GM12892 (cell line): ENCODE results near the gene SERTAD3.

Experiments
- DNase-seq: peaks from one replicate; pipeline ENCODE4 v3.0.0; 2011; ENCODE audit not compliant: insufficient read length
- FAIRE-seq: peaks from 2 replicates; lab custom pipeline; 2011; peaks lifted over from hg19 to GRCh38; lab: Jason Lieb, UNC
- POLR2A ChIP-seq: IDR thresholded peaks from 2 replicates; pipeline ENCODE4 v1.6.1; 2011; ENCODE audit warnings: low read depth, low read length, control low read depth
- POLR2AphosphoS5 ChIP-seq: IDR thresholded peaks from 2 replicates; pipeline ENCODE4 v1.6.1; 2011; ENCODE audit warnings: low read depth, low read length, control low read depth
- TAF1 ChIP-seq: IDR thresholded peaks from 2 replicates; pipeline ENCODE4 v1.6.1; 2011; ENCODE audit warnings: low read depth, mild to moderate bottlenecking, control low read depth, low read length, borderline replicate concordance

The SERTAD3 gene

DNA sequence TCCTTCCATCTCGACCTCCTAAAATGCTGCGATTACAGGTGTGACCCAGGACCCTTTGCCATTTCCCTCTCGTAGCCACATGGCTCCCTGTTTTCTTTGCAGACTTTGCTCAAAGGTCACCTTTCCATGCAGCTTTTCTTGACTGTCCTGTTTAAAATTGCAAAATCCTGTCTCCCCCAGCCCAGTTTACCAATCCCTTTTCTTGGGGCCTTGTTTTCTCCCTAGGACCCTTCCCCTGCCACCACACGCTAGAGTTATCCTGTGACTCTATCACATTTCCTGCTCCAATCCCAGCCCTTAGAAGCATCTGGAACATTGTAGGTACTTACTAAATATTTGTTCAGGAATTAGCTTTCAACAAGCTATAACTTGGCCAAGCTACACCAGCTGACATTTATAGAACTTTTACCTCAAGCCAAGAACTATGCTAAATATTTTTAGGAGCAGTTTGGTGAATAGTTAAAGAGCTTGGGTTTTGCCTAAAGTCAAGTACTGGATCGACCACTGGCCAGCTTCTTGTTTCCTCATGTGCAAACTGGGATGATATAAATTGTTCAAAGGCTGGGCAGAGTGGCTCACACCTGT, 9.1 kb upstream of the SERTAD3 start:
- DNase-seq, result no peak
- no peak for TF ChIP-seq POLR2AphosphoS5
- TF ChIP-seq POLR2A, result no peak
- no peak for TF ChIP-seq TAF1
- no peak for FAIRE-seq

DNA sequence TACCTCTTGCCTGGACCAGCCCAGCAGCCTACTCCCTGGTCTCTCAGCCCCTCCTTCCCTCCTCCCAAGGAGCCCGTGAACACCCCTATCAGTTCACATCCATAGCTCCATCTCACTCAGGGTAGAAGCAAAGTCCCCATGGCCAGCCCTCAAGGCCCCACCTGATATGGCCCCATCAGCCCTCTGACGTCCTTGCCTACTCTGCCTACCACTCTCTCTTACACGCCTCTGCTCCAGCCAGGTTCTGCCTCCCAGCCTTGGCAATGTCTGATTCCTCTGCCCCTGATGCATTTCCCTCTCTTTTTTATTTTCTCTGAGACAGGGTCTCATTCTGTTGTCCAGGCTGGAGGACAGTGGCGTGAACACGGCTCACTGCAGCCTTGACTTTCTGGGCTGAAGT, 7.9 kb upstream of the SERTAD3 start:
- FAIRE-seq, result no peak
- no peak for DNase-seq
- TF ChIP-seq POLR2AphosphoS5 (no peak), TAF1 (no peak), POLR2A (no peak)

DNA sequence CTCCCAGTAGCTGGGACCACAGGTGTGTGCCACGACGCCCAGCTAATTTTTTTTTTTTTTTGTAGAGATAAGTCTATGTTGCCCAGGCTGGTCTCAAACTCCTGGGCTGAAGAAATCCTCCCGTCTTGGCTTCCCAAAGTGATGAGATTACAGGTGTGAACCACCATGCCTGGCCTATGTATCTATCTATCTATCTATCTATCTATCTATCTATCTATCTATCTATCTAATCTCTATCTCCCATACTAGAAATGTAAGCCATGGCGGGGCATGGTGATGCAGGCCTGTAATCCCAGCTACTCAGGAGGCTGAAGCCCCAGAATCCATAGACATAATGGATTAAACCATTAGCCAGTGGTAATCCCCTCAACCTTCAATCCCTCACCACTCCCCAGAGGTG, 6.5 kb upstream of the SERTAD3 start:
- FAIRE-seq (no peak), DNase-seq (no peak)
- TF ChIP-seq TAF1 (no peak), POLR2AphosphoS5 (no peak), POLR2A (no peak)

DNA sequence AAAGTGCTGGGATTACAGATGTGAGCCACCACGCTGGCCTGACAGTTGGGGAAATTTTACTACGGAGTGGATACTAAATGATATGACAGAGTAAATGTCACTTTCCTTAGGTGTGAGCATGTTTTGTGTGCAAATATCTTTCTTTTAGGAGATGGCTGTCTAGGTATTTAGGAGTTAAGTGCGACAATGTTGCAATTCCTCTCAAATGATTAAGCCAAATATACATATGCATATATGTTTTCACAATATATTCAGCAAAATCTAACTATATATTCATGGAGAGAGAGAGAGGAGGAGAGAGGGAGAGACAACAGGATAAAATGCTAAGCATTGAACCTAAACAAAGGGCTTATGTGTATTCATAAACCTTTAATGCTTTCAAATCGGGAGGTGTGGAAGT, 5.4 kb upstream of the SERTAD3 start:
- DNase-seq (no peak), FAIRE-seq (no peak)
- TF ChIP-seq TAF1, result no peak
- TF ChIP-seq POLR2A, result no peak
- no peak for TF ChIP-seq POLR2AphosphoS5

DNA sequence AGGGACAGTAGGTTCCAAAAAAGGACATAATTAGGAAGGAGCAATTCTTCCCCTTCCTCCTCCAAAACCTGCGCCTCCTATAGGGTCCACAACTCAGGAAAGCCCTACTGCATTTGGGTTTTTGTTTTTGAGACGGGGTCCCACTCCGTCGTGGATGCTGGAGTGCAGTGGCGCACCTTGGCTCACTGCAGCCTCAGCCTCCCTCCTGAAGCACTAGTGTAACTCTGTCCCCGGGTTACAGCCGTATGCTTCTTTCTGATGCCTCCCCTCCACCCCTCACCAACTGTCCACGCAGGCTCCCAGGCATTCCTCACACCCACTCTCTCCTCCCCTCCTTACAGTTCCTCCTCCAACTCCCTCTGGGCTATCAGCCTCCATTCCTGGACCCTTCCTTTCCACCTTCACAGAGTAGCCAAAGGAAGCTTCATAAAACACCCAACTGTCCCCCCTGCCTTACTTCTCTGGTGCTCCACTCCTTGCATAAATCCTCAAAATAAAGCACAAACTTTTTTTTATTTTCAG, 2.2 kb upstream of the SERTAD3 start:
- DNase-seq, result no peak
- TF ChIP-seq TAF1 (no peak), POLR2A (no peak), POLR2AphosphoS5 (no peak)
- no peak for FAIRE-seq

DNA sequence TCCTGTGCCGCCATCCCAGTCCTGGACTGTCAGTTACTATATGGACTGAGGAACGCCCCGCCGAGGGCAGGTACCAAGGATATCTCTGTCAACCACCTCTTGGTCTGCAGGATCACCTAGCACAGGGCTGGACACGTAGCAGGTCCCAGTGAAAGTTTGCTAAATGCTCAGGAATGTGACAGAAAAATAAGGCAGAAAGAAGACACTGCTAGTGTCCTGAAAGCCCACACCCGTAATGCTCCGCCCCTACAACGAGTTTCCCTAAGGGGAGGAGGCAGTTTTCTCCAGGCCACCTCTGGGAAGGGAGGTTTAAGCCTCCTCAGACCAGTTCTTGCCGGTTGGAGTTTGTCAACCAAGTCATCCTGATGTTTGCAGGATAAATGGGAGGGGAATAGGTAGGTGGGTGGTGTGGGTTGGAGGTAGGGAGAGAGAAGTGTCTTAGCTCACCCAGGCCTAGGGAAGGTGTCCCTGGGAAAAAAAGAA, 1.7 kb upstream of the SERTAD3 start:
- DNase-seq, result no peak
- no peak for FAIRE-seq
- TF ChIP-seq TAF1 (no peak), POLR2AphosphoS5 (no peak), POLR2A (no peak)

DNA sequence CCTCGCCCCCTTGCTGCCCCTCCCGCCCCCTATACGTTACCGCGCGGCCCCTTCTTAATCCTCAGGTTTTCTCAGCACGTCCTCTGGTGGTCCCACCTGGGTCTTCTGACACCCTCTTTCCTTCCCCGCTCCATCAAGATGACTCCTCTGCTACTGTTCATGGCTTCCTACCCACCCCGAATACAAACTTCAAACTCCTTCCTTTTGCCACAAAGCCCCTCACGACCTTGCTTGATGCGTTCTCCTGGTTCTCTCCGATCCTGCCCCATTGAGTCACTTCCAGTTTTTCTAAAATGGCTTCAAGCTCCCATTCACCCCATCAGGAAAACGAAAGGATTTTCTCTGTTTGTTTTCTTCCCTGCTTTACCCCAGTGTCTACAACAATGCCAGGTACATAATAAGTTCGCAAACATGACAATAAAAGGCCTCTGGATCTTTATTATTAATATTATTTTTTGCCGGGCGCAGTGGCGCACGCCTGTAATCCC, 734 bp upstream of the SERTAD3 start:
- FAIRE-seq (no peak), DNase-seq (no peak)
- TF ChIP-seq POLR2AphosphoS5 (no peak), TAF1 (no peak), POLR2A (no peak)

DNA sequence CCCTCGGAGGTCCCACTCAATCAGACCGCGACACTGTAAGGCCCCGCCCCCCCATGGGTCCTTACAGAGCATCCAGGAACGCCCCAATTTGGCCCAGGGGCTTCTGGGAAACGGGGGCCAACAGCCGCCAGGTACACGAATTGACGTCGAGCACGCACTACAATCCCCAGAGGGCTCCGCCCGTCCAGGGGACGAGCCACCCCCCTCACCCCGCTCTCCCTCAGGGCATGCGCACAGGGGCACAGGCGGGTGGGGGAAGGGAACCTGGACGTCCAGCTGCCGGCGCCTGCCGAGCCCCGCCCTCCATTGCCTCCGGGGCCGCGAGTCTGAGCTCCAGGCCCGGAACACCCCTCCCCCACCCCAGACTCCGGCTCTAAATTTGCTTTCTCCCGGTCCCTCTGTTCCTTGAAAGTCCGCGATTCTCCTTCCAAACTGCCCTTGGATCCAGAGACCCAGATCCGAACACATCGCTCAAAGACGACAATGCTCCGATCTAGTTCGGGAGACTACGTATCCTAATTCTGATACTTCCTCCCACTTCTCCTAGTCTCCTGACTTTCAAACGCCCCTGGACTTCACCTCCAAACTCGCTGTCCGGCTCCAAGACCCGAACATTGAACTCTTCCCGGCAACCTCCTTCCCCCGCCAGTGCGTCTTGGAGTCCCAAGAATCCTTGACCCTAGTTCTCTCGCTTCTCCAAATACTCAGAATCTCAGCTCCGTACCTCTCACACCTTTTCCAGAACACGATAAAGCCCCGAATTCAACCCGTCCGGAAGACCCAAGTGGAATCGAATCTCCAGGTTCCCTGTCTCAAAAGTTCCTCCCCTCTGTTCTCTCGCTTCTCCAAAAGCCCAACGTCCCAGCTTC, 770 bp downstream of the SERTAD3 start:
- peak; percentile 96 for FAIRE-seq
- peak; percentile 58; the same call in 1 of the 2 replicates for TF ChIP-seq TAF1
- TF ChIP-seq POLR2A, result no peak
- peak; percentile 50; the same call in 1 of the 2 replicates for TF ChIP-seq POLR2AphosphoS5
- DNase-seq, result peak; percentile 99

DNA sequence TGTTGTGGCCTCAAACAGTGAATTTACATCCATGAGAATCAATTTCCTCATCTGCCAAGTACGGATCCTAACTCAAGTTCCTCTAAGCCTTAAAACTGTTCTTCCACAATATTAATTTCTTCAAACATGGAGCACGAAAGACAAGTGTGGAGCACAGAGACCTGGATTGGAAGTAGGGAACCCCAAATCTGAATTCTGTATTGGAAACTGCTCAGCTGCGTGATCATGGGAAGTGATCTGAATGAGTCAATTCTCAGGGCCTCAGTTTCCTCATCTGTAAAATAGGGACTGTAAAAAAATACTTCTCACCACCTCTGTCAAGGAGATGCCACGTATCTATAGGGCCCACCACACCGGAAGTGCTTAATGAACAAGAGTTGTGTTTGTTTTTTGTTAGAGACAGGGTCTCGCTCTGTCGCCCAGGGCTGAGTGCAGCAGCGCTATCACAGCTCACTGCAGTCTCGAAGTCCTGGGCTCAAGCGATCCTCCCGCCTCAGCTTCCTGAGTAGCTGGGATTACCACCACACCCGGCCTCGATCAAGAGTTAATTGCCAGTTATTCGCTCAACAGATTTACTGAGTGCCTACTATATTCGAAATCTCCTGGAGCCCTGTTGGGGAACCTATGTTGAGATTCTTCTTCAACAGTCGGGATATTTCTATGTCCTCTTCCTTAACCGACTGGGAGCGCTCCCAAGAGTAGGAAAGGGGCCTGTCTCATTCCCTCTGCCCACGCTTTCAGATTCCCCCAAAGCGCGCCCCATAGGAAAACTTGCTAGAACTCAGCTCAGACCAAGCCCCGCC, 1.6 kb downstream of the SERTAD3 start:
- DNase-seq, result no peak
- TF ChIP-seq POLR2AphosphoS5 (no peak), POLR2A (no peak; the same call in 1 of the 2 replicates)
- FAIRE-seq, result no peak

DNA sequence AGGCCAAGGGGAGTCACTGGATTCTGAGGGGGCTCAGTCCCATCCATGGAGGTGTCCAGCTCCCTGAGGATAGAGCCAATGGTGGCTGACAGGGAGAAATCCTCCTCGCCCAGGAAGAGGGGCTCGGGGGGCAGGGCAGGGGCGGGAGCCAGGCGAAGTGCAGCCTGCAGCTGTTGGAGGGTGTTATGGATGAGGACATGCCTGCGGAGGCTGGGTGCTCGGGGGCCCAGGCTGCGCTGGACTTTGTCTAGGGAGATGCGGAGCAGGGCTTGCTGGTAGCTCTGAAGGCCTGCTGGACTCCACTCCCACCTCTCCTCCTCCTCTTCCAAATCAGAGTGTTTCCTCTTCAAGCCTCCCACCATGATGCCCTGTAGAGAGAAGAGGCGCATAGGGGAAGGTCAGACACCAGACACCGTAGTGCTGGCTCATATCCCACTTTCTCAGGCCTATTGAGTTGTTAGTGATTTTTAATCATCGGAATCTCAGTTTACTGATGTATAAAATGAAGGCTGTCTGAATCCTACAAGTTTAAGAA, 2.3 kb downstream of the SERTAD3 start:
- no peak for TF ChIP-seq POLR2A
- FAIRE-seq (no peak), DNase-seq (no peak)

DNA sequence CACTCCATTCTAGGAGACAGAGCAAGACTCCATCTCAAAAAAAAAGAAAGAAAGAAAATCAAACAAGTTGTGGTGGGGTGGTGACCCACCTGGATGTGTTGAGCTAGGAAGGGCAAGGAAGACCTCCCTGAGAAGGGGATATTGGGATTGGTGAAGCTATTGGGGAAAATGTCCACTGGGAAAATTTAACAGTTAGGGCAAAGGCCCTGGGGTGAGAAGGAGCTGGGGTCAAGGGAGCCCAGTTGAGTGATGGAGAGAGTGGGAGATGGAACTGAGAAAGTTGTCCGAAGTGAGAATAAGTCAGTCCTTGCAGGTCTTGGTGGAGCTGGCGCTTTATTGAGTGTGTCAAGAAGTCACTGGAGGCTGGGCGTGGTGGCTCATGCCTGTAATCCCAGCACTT, 5.9 kb downstream of the SERTAD3 start:
- DNase-seq (no peak), FAIRE-seq (no peak)
- TF ChIP-seq POLR2A (no peak), TAF1 (no peak), POLR2AphosphoS5 (no peak)
